ENCODE data around the gene CFAP54. TPM values are rescaled to one million over a fixed set of nuclear protein-coding genes. Genes with fewer than 3 reads are reported as not detected.

Gene CFAP54
- total RNA-seq, 3 donors from 2014 or later, result 0.43 to 1.9 (median 0.82) TPM

GRCh38 chr12:96866801-96867590 lies 377.6 kb downstream of the CFAP54 start:
- no peaks in the 10 kb centered on the region for H3K4me1 ChIP-seq (ENCODE audit: low read depth)
- no peak overlapping the region for H3K4me3 ChIP-seq
- no peak for TF ChIP-seq CTCF (IDR thresholded peaks at IDR 0.05)
- no peaks in the 10 kb centered on the region for H3K36me3 ChIP-seq (ENCODE audit: low read depth)
- DNase-seq (no peak), ATAC-seq (no peak)
- no peaks in the 10 kb centered on the region for H3K9me3 ChIP-seq
- intact Hi-C loops (cut with DNase I, micrococcal nuclease), result no loop called here

GRCh38 chr12:96870946-96871345 lies 381.6 kb downstream of the CFAP54 start:
- intact Hi-C loops (cut with DNase I, micrococcal nuclease), result no loop called here
- Histone ChIP-seq H3K4me1 (ENCODE audit: low read depth) (no peaks in the 10 kb centered on the region), H3K4me3 (no peak overlapping the region), H3K9me3 (no peaks in the 10 kb centered on the region), H3K36me3 (ENCODE audit: low read depth) (no peaks in the 10 kb centered on the region)
- TF ChIP-seq CTCF (IDR thresholded peaks at IDR 0.05), result no peak
- ATAC-seq (no peak), DNase-seq (no peak)

GRCh38 chr12:96872961-96873360 lies 383.6 kb downstream of the CFAP54 start:
- DNase-seq, result no peak
- intact Hi-C loops (cut with DNase I, micrococcal nuclease), result no loop called here
- no peak for ATAC-seq
- Histone ChIP-seq H3K4me3 (no peak overlapping the region), H3K9me3 (no peaks in the 10 kb centered on the region), H3K4me1 (ENCODE audit: low read depth) (no peaks in the 10 kb centered on the region), H3K36me3 (ENCODE audit: low read depth) (no peaks in the 10 kb centered on the region)
- TF ChIP-seq CTCF (IDR thresholded peaks at IDR 0.05), result no peak

- Histone ChIP-seq H3K4me1 (ENCODE audit: low read depth) (no peaks in the 10 kb centered on the region), H3K9me3 (no peaks in the 10 kb centered on the region), H3K4me3 (no peak overlapping the region), H3K36me3 (ENCODE audit: low read depth) (no peaks in the 10 kb centered on the region)
- intact Hi-C loops (cut with DNase I, micrococcal nuclease), result no loop called here
- ATAC-seq (no peak), DNase-seq (no peak)
- TF ChIP-seq CTCF (IDR thresholded peaks at IDR 0.05), result no peak
Measured at GRCh38 chr12:96874211-96874610, 384.8 kb downstream of the CFAP54 start.

GRCh38 chr12:96876966-96877365 lies 387.6 kb downstream of the CFAP54 start:
- no peak overlapping the region for H3K4me3 ChIP-seq
- no peaks in the 10 kb centered on the region for H3K36me3 ChIP-seq (ENCODE audit: low read depth)
- DNase-seq (no peak), ATAC-seq (no peak)
- TF ChIP-seq CTCF (IDR thresholded peaks at IDR 0.05), result no peak
- no peaks in the 10 kb centered on the region for H3K9me3 ChIP-seq
- no peaks in the 10 kb centered on the region for H3K4me1 ChIP-seq (ENCODE audit: low read depth)
- intact Hi-C loops (cut with DNase I, micrococcal nuclease), result no loop called here

Measured in mucosa of descending colon (tissue), 3 donors.